HCT116 (cell line): ENCODE measurements around the gene PREB. TPM values are rescaled to one million over a fixed set of nuclear protein-coding genes. Genes with fewer than 3 reads are reported as not detected.
"Not testable (repeated sequence)": the region's sequence is repeated elsewhere in the genome, so short reads cannot be mapped to it uniquely, and the experiment has no call there.

Experiments used
- ATAC-seq: fragments of 200-7000 bp; cut with Tn5 transposase; 2 replicates; pipeline ENCODE4 v1.9.1; 2020; ENCODE audit warnings: mild to moderate bottlenecking, moderate library complexity
- BruUV-seq: library from RNA; stranded (reverse); fragments of 400-500 nt; replicated peaks from 2 replicates; lab custom pipeline; 2021; lab: Mats Ljungman, UMichigan
- CTCF ChIA-PET: fragments of 300-600 bp; sonication (Branson Sonifier 250); formaldehyde crosslinking; loops from one replicate; lab custom pipeline; 2021; ENCODE audit warnings: antibody characterized with exemption; lab: Charles Lee
- POLR2A ChIA-PET: fragments of 300-600, 350-600 bp; sonication (Branson Sonifier 250); formaldehyde crosslinking; loops from one replicate; lab custom pipeline; 2021; ENCODE audit warnings: antibody characterized with exemption; lab: Charles Lee
- RAD21 ChIA-PET, 2 experiments: fragments of 300-600 bp; sonication (Branson Sonifier 250); formaldehyde crosslinking; loops; one replicate each; lab custom pipeline; 2023; ENCODE audit warnings: low total read pairs in 2 of 2; ENCODE audit not compliant: uncharacterized antibody in 2 of 2, unreplicated experiment in 2 of 2, low non-redundant PET in 1 of 2; lab: Charles Lee
- DNase-seq: peaks from one replicate; pipeline ENCODE4 v3.0.0-alpha.2; 2010; ENCODE audit warnings: low read depth, low spot score
- H2AFZ ChIP-seq: fragments of 200-600 bp; shearing (Covaris generic), sonication (generic); 2 replicates; pipeline ENCODE4 v1.6.1; 2017; ENCODE audit warnings: low read depth, mixed run types, mixed read lengths, antibody characterized with exemption, low read length; ENCODE audit not compliant: poor library complexity, severe bottlenecking
- H3K27ac ChIP-seq: 2 replicates; pipeline ENCODE4 v1.5.1; 2012; ENCODE audit warnings: low read depth, low read length
- H3K27me3 ChIP-seq: fragments of 200-600 bp; sonication (generic); 2 replicates; pipeline ENCODE4 v1.6.1; 2016; ENCODE audit warnings: mixed run types, low read length, mixed read lengths; ENCODE audit not compliant: insufficient read depth
- H3K36me3 ChIP-seq, 2 experiments: fragments of 200-500 bp in 1 of 2; fragments of 200-600 bp in 1 of 2; sonication (Bioruptor generic) in 1 of 2; sonication (generic) in 1 of 2; 2 replicates each; pipeline versions ENCODE4 v1.5.1 to v1.6.1; 2014 to 2016; ENCODE audit warnings: low read length in 2 of 2, inconsistent platforms in 1 of 2, mixed read lengths in 1 of 2, mixed run types in 1 of 2; ENCODE audit not compliant: insufficient read depth in 2 of 2, control insufficient read depth in 1 of 2
- H3K4me1 ChIP-seq, 2 experiments: fragments of 200-600 bp in 1 of 2; sonication (generic) in 1 of 2; 2 replicates each; pipeline versions ENCODE4 v1.5.1 to v1.6.1; 2012 to 2017; ENCODE audit warnings: low read length in 2 of 2, inconsistent platforms in 1 of 2, mild to moderate bottlenecking in 1 of 2, mixed read lengths in 1 of 2, mixed run types in 1 of 2, moderate library complexity in 1 of 2; ENCODE audit not compliant: insufficient read depth in 2 of 2, control insufficient read depth in 1 of 2
- H3K4me2 ChIP-seq: fragments of 200-600 bp; sonication (generic); 2 replicates; pipeline ENCODE4 v1.6.1; 2017; ENCODE audit warnings: mixed run types, low read length, mixed read lengths
- H3K4me3 ChIP-seq, 2 experiments: fragments of 200-600 bp in 1 of 2; sonication (generic) in 1 of 2; replicated peaks in 1 of 2; 2 replicates each; pipeline ENCODE4 v1.5.1; 2011 to 2016; ENCODE audit warnings: low read length in 2 of 2, control low read depth in 1 of 2, low read depth in 1 of 2, mild to moderate bottlenecking in 1 of 2, mixed read lengths in 1 of 2, mixed run types in 1 of 2
- H3K79me2 ChIP-seq: fragments of 200-600 bp; sonication (generic); 2 replicates; pipeline ENCODE4 v1.6.1; 2017; ENCODE audit warnings: mild to moderate bottlenecking, mixed run types, low read length, moderate library complexity, mixed read lengths; ENCODE audit not compliant: insufficient read depth
- H3K9ac ChIP-seq: fragments of 200-600 bp; sonication (generic); 2 replicates; pipeline ENCODE4 v1.6.1; 2016; ENCODE audit warnings: low read length, mixed read lengths
- H3K9me2 ChIP-seq: fragments of 200-600 bp; sonication (generic), shearing (Covaris generic); 2 replicates; pipeline ENCODE4 v1.6.1; 2017; ENCODE audit warnings: mixed run types, mild to moderate bottlenecking, moderate library complexity; ENCODE audit not compliant: insufficient read depth
- H3K9me3 ChIP-seq, 2 experiments: fragments of 200-500 bp in 1 of 2; fragments of 200-600 bp in 1 of 2; sonication (Bioruptor generic) in 1 of 2; sonication (generic) in 1 of 2; 2 replicates each; pipeline ENCODE4 v1.6.1; 2014 to 2017; ENCODE audit warnings: low read length in 2 of 2, mixed read lengths in 2 of 2, inconsistent platforms in 1 of 2, low read depth in 1 of 2, mild to moderate bottlenecking in 1 of 2, mixed run types in 1 of 2, moderate library complexity in 1 of 2; ENCODE audit not compliant: control insufficient read depth in 1 of 2, insufficient read depth in 1 of 2
- H4K20me1 ChIP-seq: fragments of 200-600 bp; sonication (generic), shearing (Covaris generic); 2 replicates; pipeline ENCODE4 v1.6.1; 2017; ENCODE audit warnings: mixed run types, mild to moderate bottlenecking, moderate library complexity; ENCODE audit not compliant: insufficient read depth
- ATF3 ChIP-seq: IDR thresholded peaks from 2 replicates; pipeline ENCODE4 v1.6.1; 2012
- CBX3 ChIP-seq: IDR thresholded peaks from 2 replicates; pipeline ENCODE4 v1.6.1; 2012; ENCODE audit warnings: low read depth
- CEBPB ChIP-seq: IDR thresholded peaks from 2 replicates; pipeline ENCODE4 v1.6.1; 2012; ENCODE audit warnings: low read depth
- CTCF ChIP-seq, 3 experiments: fragments of 200-600 bp in 1 of 3; sonication (generic) in 1 of 3; IDR thresholded peaks in 2 of 3; conservative IDR thresholded peaks in 1 of 3; 2 replicates each; pipeline ENCODE4 v1.5.1; 2012 to 2017; ENCODE audit warnings: low read depth in 2 of 3, low read length in 2 of 3, antibody characterized with exemption in 1 of 3, borderline replicate concordance in 1 of 3, control low read depth in 1 of 3, mild to moderate bottlenecking in 1 of 3, mixed read lengths in 1 of 3, mixed run types in 1 of 3, moderate library complexity in 1 of 3; ENCODE audit not compliant: insufficient read depth in 1 of 3
- EGR1 ChIP-seq: IDR thresholded peaks from 2 replicates; pipeline ENCODE4 v1.6.1; 2012; ENCODE audit warnings: low read depth
- ELF1 ChIP-seq: IDR thresholded peaks from 2 replicates; pipeline ENCODE4 v1.6.1; 2012; ENCODE audit warnings: low read depth, borderline replicate concordance
- EZH2phosphoT487 ChIP-seq: fragments of 200-600 bp; IDR thresholded peaks from 2 replicates; pipeline ENCODE4 v1.6.1; 2018; ENCODE audit warnings: antibody characterized with exemption, borderline replicate concordance
- JUND ChIP-seq: IDR thresholded peaks from 2 replicates; pipeline ENCODE4 v1.6.1; 2012
- POLR2A ChIP-seq: IDR thresholded peaks from 2 replicates; pipeline ENCODE4 v1.7.0; 2011; ENCODE audit warnings: borderline replicate concordance; ENCODE audit not compliant: insufficient read depth, insufficient read length; ENCODE audit errors: extremely low read depth
- SP1 ChIP-seq: IDR thresholded peaks from 2 replicates; pipeline ENCODE4 v1.6.1; 2012; ENCODE audit warnings: low read depth
- TCF7L2 ChIP-seq: IDR thresholded peaks from 2 replicates; pipeline ENCODE4 v1.7.0; 2011; ENCODE audit warnings: borderline replicate concordance, inconsistent platforms; ENCODE audit not compliant: insufficient read depth, insufficient read length; ENCODE audit errors: extremely low read depth
- ZFX ChIP-seq: fragments of 450-650 bp; IDR thresholded peaks from 2 replicates; pipeline ENCODE4 v1.6.1; 2017
- intact Hi-C: fragments of 100-400 bp; cut with micrococcal nuclease; formaldehyde crosslinking; loops from 2 replicates; pipeline ENCODE4 v1.10.0; 2022
- total RNA-seq: library from RNA; stranded (reverse); gene quantifications from one replicate; pipeline ENCODE4 v1.2.1, GENCODE V29; 2021; ENCODE audit not compliant: unreplicated experiment
- TF ChIP-seq, protein P1 (sequence below): IDR thresholded peaks from 2 replicates; pipeline ENCODE4 v1.6.1; 2012; ENCODE audit warnings: low read depth

PREB gene
- total RNA-seq, 1 experiment from 2014 or later = 54.2 TPM

- CTCF ChIA-PET = interaction anchor here (1.3 kb wide), 1 partner anchor 11 kb away, joined by 3 read pairs; no protein-coding TSS in a partner anchor
- H3K4me3 ChIP-seq, H3K36me3 ChIP-seq, BruUV-seq, intact Hi-C loops, H3K9me3 ChIP-seq, H3K9ac ChIP-seq, H3K27ac ChIP-seq, H4K20me1 ChIP-seq, H3K4me1 ChIP-seq, ATAC-seq, H2AFZ ChIP-seq, H3K79me2 ChIP-seq, H3K27me3 ChIP-seq, DNase-seq, H3K4me2 ChIP-seq, RAD21 ChIA-PET, H3K9me2 ChIP-seq, POLR2A ChIA-PET: not testable (repeated sequence)
Observed at GRCh38 chr2:27110603-27111352, 23.7 kb downstream of the PREB start.

DNA sequence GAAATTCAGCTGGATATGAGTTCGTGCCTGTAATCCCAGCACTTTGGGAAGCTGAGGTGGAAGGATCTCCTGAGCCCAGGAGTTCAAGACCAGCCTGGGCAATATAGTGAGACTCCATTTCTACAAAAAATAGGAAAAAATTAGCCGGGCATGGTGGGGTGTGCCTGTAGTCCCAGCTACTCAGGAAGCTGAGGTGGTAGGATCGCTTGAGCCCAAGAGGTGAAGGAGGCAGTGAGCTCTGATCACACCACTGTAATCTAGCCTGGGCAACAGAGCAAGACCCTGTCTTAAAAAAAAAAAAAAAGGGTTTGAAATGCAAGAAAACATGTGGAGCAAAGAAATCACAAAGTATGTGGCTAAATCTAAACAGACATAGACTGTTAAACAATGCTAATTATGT, 25.4 kb downstream of the PREB start:
- intact Hi-C loops = no loop called here
- Histone ChIP-seq H3K27ac (no peak overlapping the region), H3K27me3 (no peaks in the 10 kb centered on the region), H2AFZ (no peak overlapping the region), H3K9ac (no peak overlapping the region), H4K20me1 (no peaks in the 10 kb centered on the region), H3K79me2 (no peaks in the 10 kb centered on the region), H3K36me3 (no peaks in the 10 kb centered on the region), H3K4me2 (no peak overlapping the region), H3K9me3 (no peaks in the 10 kb centered on the region), H3K9me2 (no peaks in the 10 kb centered on the region), H3K4me1 (no peaks in the 10 kb centered on the region), H3K4me3 (no peak overlapping the region)
- no TSS peak for BruUV-seq
- POLR2A ChIA-PET = no interaction called here
- TF ChIP-seq SP1 (no peak), CEBPB (no peak), ELF1 (no peak), CBX3 (no peak), EGR1 (no peak), CTCF (IDR thresholded peaks at IDR 0.05 in 2 of 3, conservative IDR thresholded peaks at IDR 0.05 in 1 of 3; ENCODE audit: borderline replicate concordance in 1 of 3, insufficient read depth in 1 of 3, low read depth in 2 of 3, low read length in 2 of 3) (no peak), JUND (no peak), ZFX (no peak), TCF7L2 (no peak), EZH2phosphoT487 (no peak), POLR2A (no peak), ATF3 (no peak)
- TF ChIP-seq, protein P1, sequence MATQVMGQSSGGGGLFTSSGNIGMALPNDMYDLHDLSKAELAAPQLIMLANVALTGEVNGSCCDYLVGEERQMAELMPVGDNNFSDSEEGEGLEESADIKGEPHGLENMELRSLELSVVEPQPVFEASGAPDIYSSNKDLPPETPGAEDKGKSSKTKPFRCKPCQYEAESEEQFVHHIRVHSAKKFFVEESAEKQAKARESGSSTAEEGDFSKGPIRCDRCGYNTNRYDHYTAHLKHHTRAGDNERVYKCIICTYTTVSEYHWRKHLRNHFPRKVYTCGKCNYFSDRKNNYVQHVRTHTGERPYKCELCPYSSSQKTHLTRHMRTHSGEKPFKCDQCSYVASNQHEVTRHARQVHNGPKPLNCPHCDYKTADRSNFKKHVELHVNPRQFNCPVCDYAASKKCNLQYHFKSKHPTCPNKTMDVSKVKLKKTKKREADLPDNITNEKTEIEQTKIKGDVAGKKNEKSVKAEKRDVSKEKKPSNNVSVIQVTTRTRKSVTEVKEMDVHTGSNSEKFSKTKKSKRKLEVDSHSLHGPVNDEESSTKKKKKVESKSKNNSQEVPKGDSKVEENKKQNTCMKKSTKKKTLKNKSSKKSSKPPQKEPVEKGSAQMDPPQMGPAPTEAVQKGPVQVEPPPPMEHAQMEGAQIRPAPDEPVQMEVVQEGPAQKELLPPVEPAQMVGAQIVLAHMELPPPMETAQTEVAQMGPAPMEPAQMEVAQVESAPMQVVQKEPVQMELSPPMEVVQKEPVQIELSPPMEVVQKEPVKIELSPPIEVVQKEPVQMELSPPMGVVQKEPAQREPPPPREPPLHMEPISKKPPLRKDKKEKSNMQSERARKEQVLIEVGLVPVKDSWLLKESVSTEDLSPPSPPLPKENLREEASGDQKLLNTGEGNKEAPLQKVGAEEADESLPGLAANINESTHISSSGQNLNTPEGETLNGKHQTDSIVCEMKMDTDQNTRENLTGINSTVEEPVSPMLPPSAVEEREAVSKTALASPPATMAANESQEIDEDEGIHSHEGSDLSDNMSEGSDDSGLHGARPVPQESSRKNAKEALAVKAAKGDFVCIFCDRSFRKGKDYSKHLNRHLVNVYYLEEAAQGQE = no peak
- CTCF ChIA-PET = interaction anchor here (1.4 kb wide), 2 partner anchors 23 to 83 kb away, joined by 4 read pairs; partner anchors contain the start of gene KHK
- ATAC-seq (no peak), DNase-seq (no peak)
- RAD21 ChIA-PET = no interaction called here
